ENCODE data around the gene ATP5IF1. TPM values are rescaled to one million over a fixed set of nuclear protein-coding genes. Genes with fewer than 3 reads are reported as not detected.

ATP5IF1 gene
- total and polyA plus RNA-seq, 10 of the 15 experiments (the other 5 are each of a cell fraction or from before 2014, with no cell fraction given) = 253 to 1,210 (median 418) TPM

- TF ChIP-seq FOXM1 (IDR thresholded peaks at IDR 0.05; ENCODE audit: low read depth, low read length) (no peak), RELA (IDR thresholded peaks at IDR 0.05; ENCODE audit: borderline replicate concordance, partially characterized antibody) (no peak)
Observed at GRCh38 chr1:28229089-28229488, 6.8 kb upstream of the ATP5IF1 start (continued).

GRCh38 chr1:28229996-28230395, 5.9 kb upstream of the ATP5IF1 start:
- Histone ChIP-seq H4K20me1 (ENCODE audit: control insufficient read depth, insufficient read depth) (no peaks in the 10 kb centered on the region), H3K9me3 (replicated peaks; ENCODE audit: control insufficient read depth, insufficient read depth, low read length) (no peaks in the 10 kb centered on the region), H3K9ac (ENCODE audit: control insufficient read depth, insufficient read depth, low read length) (no peak overlapping the region), H3K27me3 (replicated peaks in 1 of 2; ENCODE audit: control insufficient read depth in 2 of 2, insufficient read depth in 2 of 2, low read length in 1 of 2) (no peaks in the 10 kb centered on the region), H3K4me1 (ENCODE audit: control insufficient read depth, insufficient read depth, low read length) (no peaks in the 10 kb centered on the region), H3K27ac (ENCODE audit: control insufficient read depth, insufficient read depth) (no peak overlapping the region), H2AFZ (ENCODE audit: control insufficient read depth, low read depth, low read length) (no peak overlapping the region), H3K36me3 (ENCODE audit: control insufficient read depth in 2 of 2, insufficient read depth in 2 of 2, low read length in 1 of 2) (peaks cover 0 to 17% of the 10 kb centered on the region in 2 experiments; a peak in 2 of 4 replicates), H3K79me2 (ENCODE audit: control insufficient read depth, insufficient read depth, low read length) (peaks cover 31% of the 10 kb centered on the region), H3K4me3 (no peak overlapping the region), H3K4me2 (ENCODE audit: control insufficient read depth, insufficient read depth) (no peak overlapping the region)
- SMC1A ChIA-PET (ENCODE audit: uncharacterized antibody, unreplicated experiment) = interaction anchor here (1.5 kb wide), 1 partner anchor 16 kb away, joined by 4 read pairs; no protein-coding TSS in a partner anchor
- ATAC-seq (no peak), FAIRE-seq (no peak), DNase-seq (ENCODE audit: low read depth, low spot score) (no peak)
- no peak for TF ChIP-seq TARDBP (IDR thresholded peaks at IDR 0.05; ENCODE audit: borderline replicate concordance)
- no peak for TF ChIP-seq SPI1 (IDR thresholded peaks at IDR 0.05; ENCODE audit: borderline replicate concordance, insufficient read depth, low read depth, low read length)
- no TSS peak for BruUV-seq (replicated peaks)
- 57% methylated on average over 2 of the region's 2 CpGs for WGBS (ENCODE audit: insufficient coverage, insufficient replicate concordance, low lambda C conversion rate, missing lambda C conversion rate)
- intact Hi-C loops (cut with micrococcal nuclease; ENCODE audit: unreplicated experiment) (no loop called here), in situ Hi-C loops (cut with MboI) (no loop called here)
- POLR2A ChIA-PET = no interaction called here
- CTCF ChIA-PET = interaction anchor here (2.6 kb wide), 1 partner anchor 19 kb away, joined by 7 read pairs; no protein-coding TSS in a partner anchor
- RAD21 ChIA-PET (ENCODE audit: unreplicated experiment) = no interaction called here
